ENCODE data around the gene NRAP.

DNA sequence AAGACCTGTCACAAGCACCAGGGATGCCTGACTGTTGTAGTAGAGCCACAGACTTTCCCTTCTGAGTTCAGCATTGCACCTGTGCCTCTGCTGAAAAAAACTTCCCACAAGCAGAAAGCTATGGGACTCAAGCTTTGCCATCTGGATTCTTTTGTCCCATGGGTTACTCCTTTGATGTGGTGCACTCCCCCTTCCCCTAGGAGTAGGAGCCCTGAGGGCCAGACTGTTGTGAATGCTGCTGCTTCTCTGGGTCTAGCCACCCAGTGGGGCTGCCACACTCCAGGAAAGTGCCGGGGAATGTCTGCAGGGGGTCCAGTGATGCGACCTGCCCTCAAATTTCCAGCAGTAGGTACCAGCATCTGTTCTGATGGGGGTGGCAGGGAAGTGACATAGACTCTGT is 27.5 kb upstream of the NRAP start:
- TF ChIP-seq TAF1 (IDR thresholded peaks at IDR 0.05; ENCODE audit: borderline replicate concordance, low read depth, low read length) (no peak), EZH2phosphoT487 (IDR thresholded peaks at IDR 0.05; ENCODE audit: borderline replicate concordance, low read depth) (no peak), RFX5 (IDR thresholded peaks at IDR 0.05; ENCODE audit: low read length) (no peak), FOXM1 (IDR thresholded peaks at IDR 0.05; ENCODE audit: low read depth) (no peak), POLR2AphosphoS5 (IDR thresholded peaks at IDR 0.05; ENCODE audit: low read depth, low read length) (no peak), CHD2 (IDR thresholded peaks at IDR 0.05; ENCODE audit: low read length, partially characterized antibody) (no peak)
- TF ChIP-seq, protein P1, sequence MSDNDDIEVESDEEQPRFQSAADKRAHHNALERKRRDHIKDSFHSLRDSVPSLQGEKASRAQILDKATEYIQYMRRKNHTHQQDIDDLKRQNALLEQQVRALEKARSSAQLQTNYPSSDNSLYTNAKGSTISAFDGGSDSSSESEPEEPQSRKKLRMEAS (IDR thresholded peaks at IDR 0.05; ENCODE audit: low read depth) = no peak
- TF ChIP-seq, protein P2, sequence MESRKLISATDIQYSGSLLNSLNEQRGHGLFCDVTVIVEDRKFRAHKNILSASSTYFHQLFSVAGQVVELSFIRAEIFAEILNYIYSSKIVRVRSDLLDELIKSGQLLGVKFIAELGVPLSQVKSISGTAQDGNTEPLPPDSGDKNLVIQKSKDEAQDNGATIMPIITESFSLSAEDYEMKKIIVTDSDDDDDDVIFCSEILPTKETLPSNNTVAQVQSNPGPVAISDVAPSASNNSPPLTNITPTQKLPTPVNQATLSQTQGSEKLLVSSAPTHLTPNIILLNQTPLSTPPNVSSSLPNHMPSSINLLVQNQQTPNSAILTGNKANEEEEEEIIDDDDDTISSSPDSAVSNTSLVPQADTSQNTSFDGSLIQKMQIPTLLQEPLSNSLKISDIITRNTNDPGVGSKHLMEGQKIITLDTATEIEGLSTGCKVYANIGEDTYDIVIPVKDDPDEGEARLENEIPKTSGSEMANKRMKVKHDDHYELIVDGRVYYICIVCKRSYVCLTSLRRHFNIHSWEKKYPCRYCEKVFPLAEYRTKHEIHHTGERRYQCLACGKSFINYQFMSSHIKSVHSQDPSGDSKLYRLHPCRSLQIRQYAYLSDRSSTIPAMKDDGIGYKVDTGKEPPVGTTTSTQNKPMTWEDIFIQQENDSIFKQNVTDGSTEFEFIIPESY (IDR thresholded peaks at IDR 0.05; ENCODE audit: borderline replicate concordance, low read depth) = no peak
